HEK293 (cell line): ENCODE results near the gene INPP5F.

Experiments used
- CTCF ChIA-PET: fragments of 350-600 bp; formaldehyde crosslinking; extraction: SDS; loops from one replicate; lab custom pipeline; 2021; ENCODE audit warnings: antibody characterized with exemption; lab: Yijun Ruan, JAX
- POLR2A ChIA-PET: fragments of 300-600 bp; formaldehyde crosslinking; extraction: SDS; loops from one replicate; lab custom pipeline; 2020; ENCODE audit warnings: antibody characterized with exemption, inconsistent platforms; lab: Yijun Ruan, JAX
- H3K27ac ChIP-seq: fragments of 200-500 bp; sonication (Bioruptor generic); 2 replicates; pipeline ENCODE4 v1.5.1; 2014; ENCODE audit warnings: low read depth, low read length, control low read depth, inconsistent platforms; ENCODE audit errors: extremely low read depth
- H3K36me3 ChIP-seq, 2 experiments: fragments of 200-500 bp in 1 of 2; sonication (Bioruptor generic) in 1 of 2; 1 replicate in 1 of 2; 2 replicates in 1 of 2; pipeline ENCODE4 v1.5.1; 2014 to 2017; ENCODE audit warnings: inconsistent platforms in 2 of 2, low read length in 2 of 2; ENCODE audit not compliant: control insufficient read depth in 2 of 2, insufficient read depth in 1 of 2
- H3K4me1 ChIP-seq: fragments of 200-500 bp; sonication (Bioruptor generic); 2 replicates; pipeline ENCODE4 v1.5.1; 2014; ENCODE audit warnings: mild to moderate bottlenecking, low read length, inconsistent platforms; ENCODE audit not compliant: control insufficient read depth, insufficient read depth
- H3K4me3 ChIP-seq: 2 replicates; pipeline ENCODE4 v1.5.1; 2011; ENCODE audit warnings: low read depth, mild to moderate bottlenecking, control low read depth, low read length, moderate library complexity
- H3K9me3 ChIP-seq: fragments of 200-500 bp; sonication (Bioruptor generic); 2 replicates; pipeline ENCODE4 v1.5.1; 2014; ENCODE audit warnings: low read depth, low read length, inconsistent platforms; ENCODE audit not compliant: control insufficient read depth, insufficient read depth
- BCL6B ChIP-seq: fragments of 450-650 bp; formaldehyde crosslinking; IDR thresholded peaks from 2 replicates; pipeline ENCODE4 v1.5.1; 2017; ENCODE audit warnings: missing biosample characterization, missing genetic modification characterization
- REST ChIP-seq: fragments of 450-650 bp; formaldehyde crosslinking; IDR thresholded peaks from 2 replicates; pipeline ENCODE4 v1.5.1; 2016; ENCODE audit warnings: missing biosample characterization, missing genetic modification characterization
- ZBTB48 ChIP-seq: fragments of 450-650 bp; formaldehyde crosslinking; IDR thresholded peaks from 2 replicates; pipeline ENCODE4 v1.5.1; 2016; ENCODE audit warnings: missing biosample characterization, missing genetic modification characterization
- ZNF133 ChIP-seq: fragments of 450-650 bp; formaldehyde crosslinking; IDR thresholded peaks from 2 replicates; pipeline ENCODE4 v1.5.1; 2016; ENCODE audit warnings: missing biosample characterization, missing genetic modification characterization
- ZNF214 ChIP-seq: fragments of 450-650 bp; formaldehyde crosslinking; IDR thresholded peaks from 2 replicates; pipeline ENCODE4 v1.5.1; 2017; ENCODE audit warnings: missing biosample characterization, mild to moderate bottlenecking, missing genetic modification characterization, borderline replicate concordance
- ZNF280C ChIP-seq: fragments of 450-650 bp; formaldehyde crosslinking; IDR thresholded peaks from 2 replicates; pipeline ENCODE4 v1.5.1; 2016; ENCODE audit warnings: missing biosample characterization, missing genetic modification characterization
- ZNF37A ChIP-seq: fragments of 450-650 bp; IDR thresholded peaks from 2 replicates; pipeline ENCODE4 v1.5.1; 2018; ENCODE audit warnings: missing biosample characterization, missing genetic modification characterization
- ZNF416 ChIP-seq: fragments of 450-650 bp; formaldehyde crosslinking; IDR thresholded peaks from 2 replicates; pipeline ENCODE4 v1.5.1; 2016; ENCODE audit warnings: missing biosample characterization, missing genetic modification characterization
- ZNF549 ChIP-seq: fragments of 450-650 bp; IDR thresholded peaks from 2 replicates; pipeline ENCODE4 v1.5.1; 2018; ENCODE audit warnings: missing biosample characterization, missing genetic modification characterization, mild to moderate bottlenecking, inconsistent platforms, moderate library complexity
- ZNF677 ChIP-seq: fragments of 450-650 bp; IDR thresholded peaks from 2 replicates; pipeline ENCODE4 v1.5.0; 2018; ENCODE audit warnings: missing biosample characterization, mild to moderate bottlenecking, missing genetic modification characterization, moderate library complexity
- ZNF707 ChIP-seq: fragments of 450-650 bp; formaldehyde crosslinking; IDR thresholded peaks from 2 replicates; pipeline ENCODE4 v1.5.1; 2016; ENCODE audit warnings: missing biosample characterization, missing genetic modification characterization
- ZNF76 ChIP-seq: fragments of 450-650 bp; formaldehyde crosslinking; IDR thresholded peaks from 2 replicates; pipeline ENCODE4; 2016; ENCODE audit warnings: low read depth, missing biosample characterization, missing genetic modification characterization, borderline replicate concordance
- ZNF792 ChIP-seq: fragments of 450-650 bp; formaldehyde crosslinking; IDR thresholded peaks from 2 replicates; pipeline ENCODE4 v1.5.1; 2016; ENCODE audit warnings: missing biosample characterization, missing genetic modification characterization
- ZNF830 ChIP-seq: fragments of 450-650 bp; IDR thresholded peaks from 2 replicates; pipeline ENCODE4 v1.5.0; 2018; ENCODE audit warnings: missing biosample characterization, missing genetic modification characterization, low read depth, mild to moderate bottlenecking, moderate library complexity
- ZNF837 ChIP-seq: fragments of 450-650 bp; formaldehyde crosslinking; IDR thresholded peaks from 2 replicates; pipeline ENCODE4 v1.5.1; 2016; ENCODE audit warnings: missing biosample characterization, missing genetic modification characterization
- ZSCAN30 ChIP-seq: fragments of 450-650 bp; IDR thresholded peaks from 2 replicates; pipeline ENCODE4 v1.5.1; 2018; ENCODE audit warnings: missing biosample characterization, mild to moderate bottlenecking, missing genetic modification characterization, moderate library complexity

INPP5F gene

GRCh38 chr10:119817991-119818888 lies 92.4 kb downstream of the INPP5F start:
- POLR2A ChIA-PET = no interaction called here
- Histone ChIP-seq H3K4me3 (no peak overlapping the region), H3K27ac (no peak overlapping the region), H3K36me3 (peaks cover 0 to 19% of the 10 kb centered on the region in 2 experiments; a peak in 2 of 3 replicates), H3K4me1 (0 out of 2 replicates have a peak, but pooled peaks cover 2% of the 10 kb centered on the region), H3K9me3 (no peaks in the 10 kb centered on the region)
- CTCF ChIA-PET = no interaction called here
- TF ChIP-seq REST (tag by site-specific recombination) (peak; percentile 73), BCL6B (tag by site-specific recombination) (no peak)

GRCh38 chr10:119818889-119819270 lies 93.0 kb downstream of the INPP5F start:
- peaks cover 0 to 24% of the 10 kb centered on the region in 2 experiments; a peak in 1 of 3 replicates for H3K36me3 ChIP-seq
- 0 out of 2 replicates have a peak, but pooled peaks cover 2% of the 10 kb centered on the region for H3K4me1 ChIP-seq
- no peak overlapping the region for H3K27ac ChIP-seq
- H3K4me3 ChIP-seq = no peak overlapping the region
- TF ChIP-seq ZNF677 (tag by site-specific recombination) (no peak), ZBTB48 (tag by site-specific recombination) (no peak), ZNF549 (tag by site-specific recombination) (no peak), ZNF707 (tag by site-specific recombination) (no peak), ZNF133 (tag by site-specific recombination) (no peak), ZNF837 (tag by site-specific recombination) (no peak), ZNF416 (tag by site-specific recombination) (no peak), ZNF37A (tag by site-specific recombination) (no peak), ZNF280C (tag by site-specific recombination) (no peak), ZNF792 (tag by site-specific recombination) (no peak), ZSCAN30 (tag by site-specific recombination) (no peak), ZNF76 (tag by site-specific recombination) (no peak), ZNF214 (tag by site-specific recombination) (no peak), ZNF830 (no peak)
- CTCF ChIA-PET = no interaction called here
- POLR2A ChIA-PET = no interaction called here
- no peaks in the 10 kb centered on the region for H3K9me3 ChIP-seq
